ENCODE results near the gene SERPINA6.

The SERPINA6 gene

GRCh38 chr14:94367347-94368242, 44.5 kb upstream of the SERPINA6 start:
- H3K4me3 ChIP-seq (ENCODE audit: low read length) = no peak overlapping the region
- no peak for DNase-seq (ENCODE audit: low read depth)
- TF ChIP-seq, protein P1, sequence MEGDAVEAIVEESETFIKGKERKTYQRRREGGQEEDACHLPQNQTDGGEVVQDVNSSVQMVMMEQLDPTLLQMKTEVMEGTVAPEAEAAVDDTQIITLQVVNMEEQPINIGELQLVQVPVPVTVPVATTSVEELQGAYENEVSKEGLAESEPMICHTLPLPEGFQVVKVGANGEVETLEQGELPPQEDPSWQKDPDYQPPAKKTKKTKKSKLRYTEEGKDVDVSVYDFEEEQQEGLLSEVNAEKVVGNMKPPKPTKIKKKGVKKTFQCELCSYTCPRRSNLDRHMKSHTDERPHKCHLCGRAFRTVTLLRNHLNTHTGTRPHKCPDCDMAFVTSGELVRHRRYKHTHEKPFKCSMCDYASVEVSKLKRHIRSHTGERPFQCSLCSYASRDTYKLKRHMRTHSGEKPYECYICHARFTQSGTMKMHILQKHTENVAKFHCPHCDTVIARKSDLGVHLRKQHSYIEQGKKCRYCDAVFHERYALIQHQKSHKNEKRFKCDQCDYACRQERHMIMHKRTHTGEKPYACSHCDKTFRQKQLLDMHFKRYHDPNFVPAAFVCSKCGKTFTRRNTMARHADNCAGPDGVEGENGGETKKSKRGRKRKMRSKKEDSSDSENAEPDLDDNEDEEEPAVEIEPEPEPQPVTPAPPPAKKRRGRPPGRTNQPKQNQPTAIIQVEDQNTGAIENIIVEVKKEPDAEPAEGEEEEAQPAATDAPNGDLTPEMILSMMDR (conservative IDR thresholded peaks at IDR 0.05; ENCODE audit: low read length) = no peak

- H3K4me3 ChIP-seq (ENCODE audit: low read length) = no peak within 1 kb of the TSS
- TF ChIP-seq, protein P1 (conservative IDR thresholded peaks at IDR 0.05; ENCODE audit: low read length) = no peak
These were observed 43.2 kb upstream of the SERPINA6 start, which contains the start of gene SERPINA2 for GRCh38 chr14:94366146-94366915. SERPINA2 (minus strand) TSS chr14:94366698.

GRCh38 chr14:94365624-94366023, 42.5 kb upstream of the SERPINA6 start:
- no peak for DNase-seq (ENCODE audit: low read depth)
- TF ChIP-seq, protein P1 (conservative IDR thresholded peaks at IDR 0.05; ENCODE audit: low read length) = no peak
- H3K4me3 ChIP-seq (ENCODE audit: low read length) = no peak overlapping the region

More at GRCh38 chr14:94366146-94366915, 43.2 kb upstream of the SERPINA6 start, which contains the start of gene SERPINA2:
- DNase-seq (ENCODE audit: low read depth) = no peak

DNA sequence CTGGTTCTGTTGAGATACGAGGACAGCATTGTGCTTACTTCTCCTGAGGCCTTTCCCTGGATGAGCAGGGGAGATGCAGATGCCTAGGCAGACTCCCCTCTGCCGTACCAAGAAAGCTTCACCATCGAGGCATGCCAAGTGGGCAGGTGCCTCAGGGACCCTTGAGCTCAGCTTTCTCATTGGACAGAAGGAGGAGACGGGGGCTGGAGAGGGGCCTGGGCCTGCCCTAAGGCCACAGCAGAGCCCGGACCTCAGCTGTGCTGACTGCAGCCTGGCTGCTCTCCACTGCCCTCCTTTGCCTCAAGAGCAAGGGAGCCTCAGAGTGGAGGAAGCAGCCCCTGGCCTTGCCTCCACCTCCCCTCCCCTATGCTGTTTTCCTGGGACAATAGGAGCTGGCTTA, 41.8 kb upstream of the SERPINA6 start:
- H3K4me3 ChIP-seq (ENCODE audit: low read length) = no peak overlapping the region
- TF ChIP-seq, protein P1 (conservative IDR thresholded peaks at IDR 0.05; ENCODE audit: low read length) = no peak
- no peak for DNase-seq (ENCODE audit: low read depth)

- no peak overlapping the region for H3K4me3 ChIP-seq (ENCODE audit: low read length)
- TF ChIP-seq, protein P1 (conservative IDR thresholded peaks at IDR 0.05; ENCODE audit: low read length) = no peak
- DNase-seq (ENCODE audit: low read depth) = no peak
These were observed 40.9 kb upstream of the SERPINA6 start for GRCh38 chr14:94364037-94364436.

DNA sequence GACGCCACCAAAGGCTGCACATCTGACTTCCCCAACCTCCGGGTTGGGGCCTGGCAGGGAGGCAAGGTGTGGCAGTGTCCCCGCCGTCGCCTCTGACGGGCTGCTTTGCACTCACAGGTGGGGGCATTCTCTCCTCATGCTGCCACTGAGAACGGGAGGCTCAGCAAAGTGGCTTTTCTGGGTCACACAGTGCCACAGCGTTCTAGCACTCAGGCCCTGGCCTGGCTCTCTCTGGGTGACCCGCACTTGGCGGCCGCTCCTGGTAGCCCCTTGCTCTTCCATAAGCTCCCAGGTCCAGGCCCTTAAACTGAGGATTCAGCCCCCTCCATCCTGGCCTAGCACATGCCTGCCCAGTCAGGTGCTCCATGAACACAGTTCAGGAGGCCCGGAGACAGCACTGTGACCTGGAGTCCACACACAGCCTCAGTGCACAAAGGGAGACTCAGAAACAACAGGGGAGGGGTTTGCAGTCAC, 40.1 kb upstream of the SERPINA6 start:
- H3K4me3 ChIP-seq (ENCODE audit: low read length) = no peak overlapping the region
- DNase-seq (ENCODE audit: low read depth) = no peak
- TF ChIP-seq, protein P1 (conservative IDR thresholded peaks at IDR 0.05; ENCODE audit: low read length) = no peak

Measured in AG10803 (cell line).